Measurements from ENCODE around the gene PTGIS. TPM values are rescaled to one million over a fixed set of nuclear protein-coding genes. Genes with fewer than 3 reads are reported as not detected.

The PTGIS gene
- total RNA-seq, 1 experiment from 2014 or later, result 26.9 TPM

- no TSS peak for BruUV-seq (replicated peaks)
- H3K4me2 ChIP-seq, result no peak overlapping the region
- H3K9me2 ChIP-seq (ENCODE audit: insufficient read depth), result no peaks in the 10 kb centered on the region
- H3K79me2 ChIP-seq (ENCODE audit: low read depth), result no peaks in the 10 kb centered on the region
- no peaks in the 10 kb centered on the region for H3K9me3 ChIP-seq (ENCODE audit: insufficient read depth, low read depth)
- H3F3A ChIP-seq (ENCODE audit: insufficient read depth, low read depth), result peaks cover 15% of the 10 kb centered on the region
- H3K4me1 ChIP-seq (replicated peaks; ENCODE audit: insufficient read depth), result peaks cover 15% of the 10 kb centered on the region
- peaks cover 31% of the 10 kb centered on the region for H3K27me3 ChIP-seq (ENCODE audit: insufficient read depth, low read depth)
- ChIA-PET CTCF (no interaction called here), POLR2A (ENCODE audit: unreplicated experiment) (no interaction called here)
- H3K4me3 ChIP-seq, result no peak overlapping the region
- no peaks in the 10 kb centered on the region for H3K36me3 ChIP-seq (ENCODE audit: low read depth)
- no peak overlapping the region for H3K27ac ChIP-seq
- no peak for TF ChIP-seq CTCF (conservative IDR thresholded peaks at IDR 0.05)
- no peak for TF ChIP-seq EZH2 (IDR thresholded peaks at IDR 0.05; ENCODE audit: low read depth)
- intact Hi-C loops (cut with micrococcal nuclease; ENCODE audit: unreplicated experiment), result no loop called here
- no peak for DNase-seq
- H4K20me1 ChIP-seq (ENCODE audit: insufficient read depth), result no peaks in the 10 kb centered on the region
- H2AFZ ChIP-seq, result no peak overlapping the region
Observed at GRCh38 chr20:49489688-49490087, 78.2 kb downstream of the PTGIS start.

DNA sequence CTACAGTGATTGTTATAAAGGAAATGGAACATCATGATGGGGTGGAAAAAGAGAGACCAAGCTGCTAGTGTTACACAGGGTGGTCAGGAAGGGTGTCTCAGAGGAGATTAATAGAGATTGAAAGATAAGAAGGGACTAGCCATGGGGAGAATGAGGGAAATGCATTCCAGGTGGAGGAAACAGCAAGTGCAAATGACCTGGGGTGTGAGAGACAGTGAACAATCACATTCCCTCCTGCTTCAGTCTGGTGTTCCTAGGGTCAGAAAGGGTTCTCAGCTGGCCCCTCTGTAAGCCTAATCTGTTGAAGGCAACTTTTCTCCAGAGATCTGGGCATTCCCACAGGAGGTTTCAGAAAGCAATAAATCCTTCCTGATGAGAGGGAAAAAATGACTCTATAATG lies 81.9 kb downstream of the PTGIS start:
- H3K4me3 ChIP-seq, result no peak overlapping the region
- H3K27me3 ChIP-seq (ENCODE audit: insufficient read depth, low read depth), result peaks cover 41% of the 10 kb centered on the region
- no peak overlapping the region for H3K27ac ChIP-seq
- intact Hi-C loops (cut with micrococcal nuclease; ENCODE audit: unreplicated experiment), result no loop called here
- BruUV-seq (replicated peaks), result no TSS peak
- no peaks in the 10 kb centered on the region for H3K36me3 ChIP-seq (ENCODE audit: low read depth)
- no peak overlapping the region for H2AFZ ChIP-seq
- H3K9me3 ChIP-seq (ENCODE audit: insufficient read depth, low read depth), result no peaks in the 10 kb centered on the region
- H3F3A ChIP-seq (ENCODE audit: insufficient read depth, low read depth), result peaks cover 19% of the 10 kb centered on the region
- ChIA-PET CTCF (no interaction called here), POLR2A (ENCODE audit: unreplicated experiment) (interaction anchor here (0.6 kb wide), 1 partner anchor 61 kb away, joined by 4 read pairs; no protein-coding TSS in a partner anchor)
- no peak for DNase-seq
- H3K4me2 ChIP-seq, result no peak overlapping the region
- H3K79me2 ChIP-seq (ENCODE audit: low read depth), result no peaks in the 10 kb centered on the region
- TF ChIP-seq CTCF (conservative IDR thresholded peaks at IDR 0.05) (no peak), EZH2 (IDR thresholded peaks at IDR 0.05; ENCODE audit: low read depth) (no peak)
- H3K9me2 ChIP-seq (ENCODE audit: insufficient read depth), result no peaks in the 10 kb centered on the region
- H3K4me1 ChIP-seq (replicated peaks; ENCODE audit: insufficient read depth), result peaks cover 17% of the 10 kb centered on the region
- no peaks in the 10 kb centered on the region for H4K20me1 ChIP-seq (ENCODE audit: insufficient read depth)

DNA sequence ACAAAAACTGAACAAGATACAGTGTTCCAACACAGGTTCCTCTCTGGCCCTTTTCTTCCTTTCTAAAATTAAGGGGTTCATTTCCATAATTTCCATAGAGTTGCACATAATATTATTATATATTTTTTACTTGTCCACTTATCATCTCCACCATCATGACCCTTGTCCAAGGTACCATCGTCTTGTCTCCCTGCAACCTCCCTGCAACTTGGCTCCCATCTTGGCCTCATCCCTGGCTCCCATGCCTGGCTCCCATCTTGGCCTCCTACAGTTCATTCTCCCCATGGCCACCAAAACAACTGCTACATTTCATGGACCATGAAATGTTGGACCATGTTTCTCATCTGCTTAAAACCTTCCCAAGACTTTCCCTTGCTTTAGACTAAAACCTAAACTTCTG lies 82.4 kb downstream of the PTGIS start:
- H3K4me3 ChIP-seq, result no peak overlapping the region
- H3K9me2 ChIP-seq (ENCODE audit: insufficient read depth), result no peaks in the 10 kb centered on the region
- peaks cover 41% of the 10 kb centered on the region for H3K27me3 ChIP-seq (ENCODE audit: insufficient read depth, low read depth)
- TF ChIP-seq CTCF (conservative IDR thresholded peaks at IDR 0.05) (no peak), EZH2 (IDR thresholded peaks at IDR 0.05; ENCODE audit: low read depth) (no peak)
- peaks cover 12% of the 10 kb centered on the region for H3K4me1 ChIP-seq (replicated peaks; ENCODE audit: insufficient read depth)
- H3K79me2 ChIP-seq (ENCODE audit: low read depth), result no peaks in the 10 kb centered on the region
- no peak overlapping the region for H3K27ac ChIP-seq
- no peaks in the 10 kb centered on the region for H3K9me3 ChIP-seq (ENCODE audit: insufficient read depth, low read depth)
- CTCF ChIA-PET, result interaction anchor here (0.6 kb wide), 1 partner anchor 95 kb away, joined by 4 read pairs; no protein-coding TSS in a partner anchor
- no peaks in the 10 kb centered on the region for H3K36me3 ChIP-seq (ENCODE audit: low read depth)
- H2AFZ ChIP-seq, result no peak overlapping the region
- H4K20me1 ChIP-seq (ENCODE audit: insufficient read depth), result no peaks in the 10 kb centered on the region
- intact Hi-C loops (cut with micrococcal nuclease; ENCODE audit: unreplicated experiment), result no loop called here
- DNase-seq, result no peak
- BruUV-seq (replicated peaks), result no TSS peak
- peaks cover 14% of the 10 kb centered on the region for H3F3A ChIP-seq (ENCODE audit: insufficient read depth, low read depth)
- POLR2A ChIA-PET (ENCODE audit: unreplicated experiment), result interaction anchor here (0.6 kb wide), 1 partner anchor 60 kb away, joined by 4 read pairs; no protein-coding TSS in a partner anchor
- H3K4me2 ChIP-seq, result no peak overlapping the region

All from PC-9 (cell line).